Midbrain (tissue), 1 donor: Measurements from ENCODE around the gene HOXB2.
"Not testable (repeated sequence)": the region's sequence is repeated elsewhere in the genome, so short reads cannot be mapped to it uniquely, and the experiment has no call there.

Experiments used
- DNase-seq: peaks from one replicate; lab custom pipeline; 2025; lab: John Stamatoyannopoulos, UW

The HOXB2 gene

DNA sequence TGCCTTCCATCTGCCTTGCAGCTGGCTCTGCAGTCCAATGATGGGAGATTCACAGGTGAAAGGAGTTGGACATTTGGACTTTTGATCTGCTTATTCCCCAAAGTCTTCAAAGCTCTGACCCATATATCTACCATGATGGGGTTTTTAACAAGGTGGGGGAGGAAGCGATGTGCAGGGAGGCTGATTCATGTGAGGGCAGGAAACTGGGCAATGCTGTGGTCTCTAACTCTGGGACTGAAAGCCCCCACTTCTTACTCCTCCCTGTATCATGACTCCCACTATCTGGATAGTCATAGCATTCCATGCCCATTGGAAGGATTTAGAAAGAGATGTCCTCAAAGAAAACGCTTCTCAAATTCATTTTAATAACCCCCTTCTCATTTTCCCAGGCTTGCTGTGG lies 30.4 kb downstream of the HOXB2 start:
- DNase-seq, result no peak

DNA sequence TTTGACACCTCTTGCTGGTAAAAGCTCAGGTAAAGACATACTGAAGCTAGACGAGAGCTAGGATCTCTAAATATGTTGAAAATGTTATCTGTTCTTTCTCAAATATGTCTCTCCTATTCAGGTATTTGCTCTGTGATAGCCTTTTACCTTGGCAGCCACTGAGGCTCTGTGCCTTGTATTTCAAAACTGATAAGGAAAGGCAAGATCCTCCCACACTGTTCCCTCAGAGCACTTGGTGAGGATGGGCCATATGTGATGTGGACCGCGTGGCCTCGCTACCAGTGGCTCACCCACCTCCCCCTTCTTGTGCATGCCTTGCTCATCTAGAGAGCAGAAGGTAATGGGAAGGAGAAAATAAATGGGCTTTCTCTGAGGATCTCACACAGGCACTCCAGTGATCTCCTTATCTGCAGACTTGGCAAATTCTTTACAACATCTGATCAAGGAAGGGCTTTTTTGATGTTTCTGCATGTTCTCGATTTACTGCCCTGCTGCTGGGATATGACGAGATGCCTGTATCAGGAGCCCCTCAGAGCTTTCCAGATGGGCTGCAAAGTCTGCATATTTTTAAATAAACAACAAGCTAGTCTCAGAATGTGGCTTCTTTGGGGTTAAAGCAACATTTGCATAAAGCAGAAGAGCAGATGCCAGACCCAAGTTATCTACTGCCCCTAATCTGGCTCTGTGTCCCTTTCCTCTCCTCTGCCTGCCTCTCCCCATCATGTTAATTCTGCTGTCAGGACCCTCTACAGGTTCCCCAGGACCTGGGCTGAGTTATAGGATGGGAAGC lies 31.0 kb downstream of the HOXB2 start:
- no peak for DNase-seq

DNA sequence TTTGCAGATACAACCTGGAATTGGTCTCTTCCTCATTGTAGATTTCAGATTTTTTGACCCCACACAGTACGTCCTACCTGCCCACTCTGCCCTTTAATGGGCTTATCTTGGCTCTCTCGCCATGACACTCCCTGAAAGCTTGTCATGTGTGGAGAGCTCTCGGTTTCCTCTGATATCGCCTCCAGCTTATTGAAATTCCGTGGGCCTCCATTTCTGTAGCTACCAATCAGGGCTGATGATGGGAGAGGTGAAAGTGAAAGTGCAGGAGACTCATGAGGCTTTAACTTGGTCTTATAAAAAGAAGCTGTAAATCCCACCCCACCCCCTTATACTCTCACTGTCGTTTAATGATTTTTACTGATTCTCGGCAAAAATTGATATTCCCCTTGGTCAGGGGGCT lies 31.8 kb downstream of the HOXB2 start:
- DNase-seq, result no peak

DNA sequence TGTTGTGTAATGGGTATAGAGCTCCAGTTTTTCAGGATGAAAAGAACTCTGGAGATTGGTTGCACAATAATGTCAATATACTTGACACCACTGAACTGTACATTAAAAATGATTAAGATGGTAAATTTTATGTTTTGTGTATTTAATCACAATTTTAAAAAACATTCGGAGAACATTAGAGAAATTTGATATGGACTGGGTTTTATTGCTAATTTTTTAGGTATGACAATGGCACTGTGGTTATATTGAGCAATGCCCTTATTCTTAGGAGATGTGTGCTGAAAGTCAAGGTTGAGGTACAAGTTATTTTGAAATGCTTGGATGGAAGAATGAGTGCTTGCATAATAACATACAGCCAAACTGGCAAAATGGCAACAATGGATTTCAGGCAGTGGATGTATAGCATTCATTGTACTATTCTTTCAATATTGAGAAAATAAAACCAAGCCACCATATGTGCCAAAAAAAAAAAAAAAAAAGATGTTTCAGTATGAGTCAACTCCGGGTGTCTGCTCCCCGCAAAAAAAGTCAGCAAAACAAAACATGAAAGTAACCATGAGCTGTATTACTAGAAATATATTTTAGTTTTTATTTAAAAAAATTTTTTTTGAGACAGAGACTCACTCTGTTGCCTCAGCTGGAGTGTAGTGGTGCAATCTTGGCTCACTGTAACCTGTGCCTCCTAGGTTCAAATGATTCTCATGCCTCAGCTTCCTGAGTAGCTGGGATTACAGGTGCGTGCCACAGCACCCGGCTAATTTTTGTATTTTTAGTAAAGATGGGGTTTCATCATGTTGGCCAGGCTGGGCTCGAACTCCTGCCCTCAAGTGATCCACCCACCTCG lies 33.9 kb downstream of the HOXB2 start:
- DNase-seq, result no peak

DNA sequence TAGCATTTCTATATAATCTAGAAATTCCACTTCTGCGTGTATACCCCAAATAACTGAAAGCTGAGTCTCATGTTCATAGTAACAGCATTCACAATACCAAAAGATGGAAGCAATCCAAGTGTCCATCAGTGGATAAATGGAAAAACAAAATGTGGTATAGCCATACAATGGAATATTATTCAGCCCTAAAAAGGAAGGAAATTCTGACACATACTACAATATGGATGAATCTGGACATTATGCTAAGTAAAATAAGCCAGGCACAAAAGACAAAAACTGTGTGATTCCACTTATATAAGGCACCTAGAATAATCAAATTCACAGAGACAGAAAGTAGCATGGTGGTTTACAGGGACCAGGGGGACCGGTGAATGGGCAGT lies 34.5 kb downstream of the HOXB2 start:
- no peak for DNase-seq

DNA sequence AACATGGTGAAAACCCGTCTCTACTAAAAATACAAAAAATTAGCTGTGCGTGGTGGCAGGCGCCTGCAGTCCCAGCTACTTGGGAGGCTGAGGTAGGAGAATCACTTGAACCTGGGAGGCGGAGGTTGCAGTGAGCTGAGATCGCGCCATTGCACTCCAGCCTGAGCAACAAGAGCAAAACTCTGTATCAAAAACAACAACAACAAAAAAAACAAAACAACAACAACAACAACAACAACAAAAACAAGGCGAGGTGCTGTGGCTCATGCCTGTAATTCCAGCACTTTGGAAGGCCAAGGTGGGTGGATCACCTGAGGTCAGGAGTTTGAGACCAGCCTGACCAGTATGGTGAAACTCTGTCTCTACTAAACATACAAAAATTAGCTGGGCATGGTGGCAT lies 35.2 kb downstream of the HOXB2 start:
- DNase-seq, result not testable (repeated sequence)

DNA sequence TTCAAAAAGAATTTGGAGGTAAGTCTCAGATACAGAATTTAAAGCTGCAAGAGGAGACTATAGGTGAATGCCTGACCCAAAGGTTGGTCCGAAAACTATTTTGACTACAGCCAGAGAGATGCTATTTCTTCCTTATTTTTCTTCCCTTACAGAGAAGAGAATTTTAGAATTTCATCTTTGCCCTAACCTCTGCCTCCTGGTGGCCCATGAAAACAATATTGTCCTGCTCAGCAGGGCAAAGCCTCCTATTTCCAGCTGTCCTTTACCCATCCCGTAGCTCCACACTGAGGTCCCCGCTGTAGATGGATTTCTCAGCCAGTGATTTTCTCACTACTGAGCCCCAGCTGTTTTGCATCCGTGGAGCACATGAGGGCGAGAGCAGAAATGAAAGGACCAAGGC lies 38.7 kb downstream of the HOXB2 start:
- DNase-seq, result no peak

DNA sequence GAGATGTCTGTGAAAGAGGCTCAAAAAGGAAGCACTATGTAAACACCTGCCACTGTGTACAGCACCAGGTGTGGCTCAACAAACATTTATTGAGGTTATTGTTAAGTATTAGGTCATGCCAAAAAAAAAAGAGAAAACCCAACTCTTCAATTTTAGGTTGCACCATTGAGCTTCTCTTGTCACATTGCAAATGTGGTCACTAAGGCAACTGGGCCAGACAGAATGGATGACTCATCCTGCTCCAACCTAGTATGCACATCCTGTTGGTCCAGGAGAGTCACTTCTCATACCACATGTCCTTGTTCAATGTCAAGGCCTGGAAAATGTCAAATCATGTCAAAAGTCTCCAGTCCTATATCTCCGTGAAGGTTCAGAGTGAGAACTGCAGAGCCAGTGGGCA lies 39.1 kb downstream of the HOXB2 start:
- DNase-seq, result no peak

DNA sequence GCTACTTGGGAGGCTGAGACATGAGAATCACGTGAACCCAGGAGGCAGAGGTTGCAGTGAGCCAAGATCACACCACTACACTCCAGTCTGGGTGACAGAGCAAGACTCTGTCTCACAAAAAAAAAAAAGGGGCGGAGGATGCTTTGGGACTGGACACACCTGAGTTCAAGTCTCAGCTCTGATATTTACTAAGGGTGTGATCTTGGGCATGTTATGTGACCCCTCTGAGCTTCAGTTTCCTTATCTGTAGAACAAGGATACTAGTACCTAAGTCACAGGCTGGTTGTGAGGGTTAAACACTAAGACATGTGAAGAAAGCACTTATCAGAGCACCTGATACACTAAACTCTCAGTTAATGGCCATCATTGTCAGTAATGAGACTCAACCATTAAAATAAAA lies 40.0 kb downstream of the HOXB2 start:
- no peak for DNase-seq

DNA sequence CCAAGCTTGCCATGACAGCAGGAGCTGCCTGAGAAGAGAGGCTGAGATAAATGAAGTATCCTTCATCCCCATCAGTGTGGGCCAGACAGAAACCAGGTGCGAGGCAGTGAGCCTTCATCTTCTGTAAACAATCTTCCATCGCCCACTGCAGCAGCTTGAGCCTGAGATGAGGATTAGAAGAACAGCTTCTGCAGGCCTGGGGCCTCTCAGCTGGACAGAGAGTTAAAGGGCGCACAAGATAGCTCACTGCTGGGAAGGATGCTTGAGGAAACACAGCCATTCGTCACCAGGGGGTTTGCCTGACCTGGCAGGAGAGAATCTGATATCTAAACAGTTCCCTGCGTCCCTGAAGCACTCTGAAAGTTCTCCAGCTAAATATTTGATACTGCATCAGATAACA lies 41.2 kb downstream of the HOXB2 start:
- DNase-seq, result no peak

DNA sequence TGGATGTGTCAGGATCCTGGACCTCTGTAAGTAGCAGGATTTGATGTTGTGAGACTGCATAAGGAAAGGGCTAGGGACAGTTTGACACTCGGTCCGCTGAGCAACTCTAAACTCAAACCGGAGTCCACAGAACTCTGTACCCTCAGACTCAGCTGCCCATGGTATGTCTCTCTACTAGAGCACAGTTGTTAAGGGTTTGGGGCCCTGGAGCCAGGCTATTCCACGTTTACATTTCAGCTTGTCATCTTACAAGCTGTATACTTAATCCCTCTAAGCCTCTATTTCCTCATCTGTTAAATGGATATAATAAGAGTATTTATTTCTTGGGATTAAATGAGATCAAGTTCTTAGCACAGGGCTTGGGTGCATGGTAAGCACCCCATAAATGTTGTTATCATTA lies 42.0 kb downstream of the HOXB2 start:
- no peak for DNase-seq

DNA sequence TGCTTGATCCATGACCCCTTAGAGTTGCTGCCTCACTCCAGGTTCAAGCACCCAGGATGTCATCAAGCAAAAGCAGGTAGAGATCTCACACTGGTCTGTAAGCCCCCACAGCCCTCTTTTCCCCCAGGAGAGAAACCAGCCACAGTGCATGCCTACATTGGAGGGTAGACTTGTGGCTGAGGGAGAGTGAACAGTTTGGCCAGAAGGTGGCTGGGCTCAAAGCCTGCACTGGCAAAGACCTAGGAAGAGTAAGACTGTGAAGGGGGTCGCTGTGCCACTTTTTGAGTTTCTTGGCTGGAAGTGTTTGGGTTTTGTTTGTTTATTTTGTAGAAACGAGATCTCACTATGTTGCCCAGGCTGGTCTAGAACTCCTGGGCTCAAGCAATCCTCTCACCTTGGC lies 42.6 kb downstream of the HOXB2 start:
- DNase-seq, result no peak

DNA sequence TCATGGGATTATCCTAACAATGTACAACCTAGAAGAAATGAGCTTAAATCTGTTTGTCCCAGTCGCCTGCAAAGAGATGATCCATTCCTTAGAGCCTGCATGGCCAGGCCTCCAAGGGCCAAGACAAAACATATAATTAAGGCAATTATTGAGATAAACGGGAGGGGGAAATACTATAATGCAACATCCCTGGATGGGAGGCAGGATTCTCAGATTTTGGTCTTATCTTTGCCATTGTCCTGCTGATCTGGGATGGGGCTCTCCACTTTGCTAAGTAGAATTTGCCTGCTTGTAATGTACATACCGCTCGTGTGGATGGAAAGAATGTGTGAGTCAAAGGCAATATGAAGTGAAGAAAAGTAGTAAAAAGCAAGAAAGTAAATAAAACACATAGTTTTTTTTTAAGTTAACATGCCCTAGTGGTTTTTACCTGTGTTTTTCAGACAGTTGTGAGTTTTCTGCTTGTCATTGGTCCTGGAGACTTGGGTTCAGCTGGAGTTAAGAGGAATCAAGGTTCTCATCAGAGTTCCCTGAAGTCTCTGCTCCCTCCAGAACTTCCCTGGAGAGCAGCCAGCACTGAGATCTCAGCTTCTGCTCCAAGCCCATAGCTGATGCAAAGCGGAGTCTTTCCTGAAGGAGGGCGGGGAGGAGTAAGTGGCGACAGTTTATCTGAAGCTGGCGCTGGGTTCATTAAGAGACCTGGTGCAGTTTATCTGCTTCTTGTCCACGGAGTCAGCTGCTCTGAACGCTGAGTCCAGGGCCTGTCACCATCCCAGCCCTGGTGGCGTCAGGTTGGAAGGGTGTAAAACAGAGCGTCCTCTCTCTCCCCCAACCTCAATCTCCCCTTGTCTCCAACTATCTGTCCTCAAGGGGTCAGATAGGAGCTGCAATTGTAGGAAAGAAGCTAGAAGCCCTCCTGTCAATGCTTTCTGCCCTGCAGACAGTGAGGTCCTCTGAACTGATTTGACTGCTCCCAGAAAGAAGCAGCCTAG lies 44.2 kb downstream of the HOXB2 start:
- DNase-seq, result no peak

DNA sequence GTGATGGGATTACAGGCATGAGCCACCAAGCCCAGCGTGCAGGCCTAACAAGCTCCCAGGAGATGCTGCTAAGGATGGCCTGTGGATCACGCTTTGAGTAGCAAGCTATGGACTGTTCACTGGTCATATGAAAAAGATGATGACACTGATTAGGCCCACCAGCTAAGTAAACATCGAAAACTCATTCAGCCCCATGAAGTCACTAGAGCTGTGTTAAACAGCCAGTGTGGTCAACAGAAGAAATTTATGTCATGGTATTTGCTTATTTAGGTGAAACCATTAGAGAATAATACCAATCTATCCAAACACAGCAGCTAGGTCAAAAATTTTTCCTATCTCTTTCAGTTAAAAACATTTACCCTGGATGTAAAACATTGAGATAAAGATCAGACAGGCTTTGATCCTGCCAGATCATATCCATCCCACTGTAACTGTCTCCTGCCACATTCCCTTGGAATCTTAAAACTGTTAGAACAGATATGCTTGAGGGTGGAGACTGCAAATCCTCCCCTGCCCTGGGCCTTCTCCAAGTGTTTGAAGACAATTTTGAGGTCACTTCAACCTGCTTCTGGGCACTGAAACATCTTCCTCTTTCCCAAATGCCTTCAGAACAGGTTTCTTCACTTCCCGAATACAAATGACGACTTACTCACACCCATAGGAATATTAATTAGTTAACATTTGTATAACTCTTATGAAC lies 45.0 kb downstream of the HOXB2 start:
- DNase-seq, result no peak

DNA sequence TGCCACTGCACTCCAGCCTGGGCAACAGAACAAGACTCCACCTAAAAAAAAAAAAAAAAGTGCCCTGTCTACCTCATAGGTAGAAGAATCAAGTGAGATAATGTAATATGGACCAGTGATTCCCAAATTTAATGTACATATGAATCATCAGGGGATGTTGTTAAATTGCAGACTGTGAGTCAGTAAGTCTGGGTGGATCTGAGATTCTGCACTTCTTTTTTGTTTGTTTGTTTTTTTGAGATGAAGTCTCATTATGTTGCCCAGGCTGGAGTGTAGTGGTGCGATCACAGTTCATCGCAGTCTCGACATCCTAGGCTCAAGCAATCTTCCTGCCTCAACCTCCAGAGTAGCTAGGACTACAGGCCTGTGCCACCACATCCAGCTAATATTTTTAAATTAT lies 45.7 kb downstream of the HOXB2 start:
- DNase-seq, result no peak

DNA sequence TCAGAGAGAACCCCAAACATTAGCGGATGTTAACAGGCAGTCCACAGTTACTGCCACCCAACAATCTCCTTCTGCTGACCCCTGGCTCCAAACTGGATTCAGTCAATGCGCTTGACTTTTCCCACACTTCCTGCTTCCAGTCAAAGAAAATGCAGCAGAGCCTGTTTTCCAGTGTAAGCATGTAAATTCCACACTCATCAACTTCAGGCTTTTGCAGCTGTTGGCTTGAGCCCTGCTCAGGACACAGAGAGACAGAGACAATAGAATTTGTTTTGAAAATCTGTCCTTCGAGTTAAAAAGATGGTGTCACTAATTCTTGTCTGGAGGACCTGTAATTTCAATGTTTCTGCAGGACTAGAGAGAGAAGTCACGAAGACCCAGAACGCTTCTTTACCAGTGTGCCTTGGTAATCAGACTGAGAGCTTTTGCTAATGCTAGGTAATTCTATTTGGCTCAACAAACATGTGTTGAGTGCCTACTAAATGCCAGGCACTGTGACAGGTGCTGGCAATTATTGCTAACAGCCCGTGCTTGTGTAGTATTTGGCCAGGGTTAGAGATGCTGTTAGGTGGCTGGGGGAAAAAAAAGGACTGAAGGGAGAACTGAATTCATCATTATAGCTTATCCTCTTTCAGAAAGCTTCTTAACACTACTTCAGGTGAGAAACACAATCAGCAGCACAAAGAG lies 46.6 kb downstream of the HOXB2 start:
- DNase-seq, result no peak

DNA sequence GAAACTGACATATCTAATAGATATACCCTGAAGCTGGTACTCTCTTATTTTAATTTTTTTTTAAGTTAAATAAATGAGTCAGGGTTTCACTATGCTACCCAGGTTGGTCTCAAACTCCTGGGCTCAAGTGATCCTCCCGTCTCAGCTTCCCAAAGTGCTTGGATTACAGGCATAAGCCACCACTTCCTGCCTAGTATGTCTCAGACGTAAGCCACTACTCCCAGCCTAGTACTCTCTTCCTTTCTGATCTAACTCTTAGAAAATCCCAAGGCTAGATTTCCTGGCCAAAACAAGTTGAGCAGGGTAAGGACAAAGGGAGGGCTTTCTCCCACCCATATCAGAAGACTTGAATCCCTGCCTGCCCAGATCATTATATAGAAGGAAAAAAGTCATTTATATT lies 47.8 kb downstream of the HOXB2 start:
- DNase-seq, result no peak

DNA sequence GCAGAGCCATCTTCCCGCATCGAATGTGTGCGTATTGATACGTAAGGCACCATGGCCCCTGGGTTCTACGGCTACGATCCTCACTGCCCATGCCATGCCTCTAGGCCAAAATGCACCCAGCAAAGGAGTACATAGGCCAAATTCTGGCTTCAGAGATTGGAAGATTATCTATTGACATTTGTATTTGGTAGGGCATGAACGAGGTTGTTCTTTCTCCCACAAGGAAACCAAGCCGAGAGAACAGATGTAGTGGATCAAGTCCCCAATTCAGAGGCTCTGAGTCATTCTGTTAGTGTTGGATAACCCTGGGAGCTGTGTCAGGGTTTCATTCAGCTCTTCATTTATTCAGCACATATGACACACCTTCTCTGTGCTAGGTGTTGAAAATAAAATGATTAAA lies 50.6 kb downstream of the HOXB2 start:
- no peak for DNase-seq
